ENCODE measurements around the gene AFF3.

- TF ChIP-seq CTCF (IDR thresholded peaks at IDR 0.05; ENCODE audit: low read depth, low read length) (no peak), EZH2phosphoT487 (IDR thresholded peaks at IDR 0.05; ENCODE audit: low read depth) (no peak)
These were observed 453.1 kb downstream of the AFF3 start for GRCh38 chr2:99689145-99689742.
